HepG2 (cell line): ENCODE measurements around the gene ZFP36L2. TPM values are rescaled to one million over a fixed set of nuclear protein-coding genes. Genes with fewer than 3 reads are reported as not detected.

Experiments
- BORCS8-MEF2B ChIP-seq: sonication (generic); formaldehyde crosslinking; IDR thresholded peaks from 2 replicates; pipeline ENCODE4 v1.8.0; 2022; ENCODE audit warnings: mild to moderate bottlenecking, missing genetic modification reagents
- ETV5 ChIP-seq: IDR thresholded peaks from 2 replicates; pipeline ENCODE4 v1.6.1; 2018; ENCODE audit warnings: missing biosample characterization, missing genetic modification reagents, inconsistent platforms, borderline replicate concordance
- FOXC1 ChIP-seq: sonication (generic); formaldehyde crosslinking; IDR thresholded peaks from 2 replicates; pipeline ENCODE4 v1.8.0; 2022; ENCODE audit warnings: mild to moderate bottlenecking, missing genetic modification reagents, borderline replicate concordance
- FOXK1 ChIP-seq: sonication (generic); formaldehyde crosslinking; IDR thresholded peaks from 2 replicates; pipeline ENCODE4 v1.4.0; 2020; ENCODE audit warnings: low read depth, missing genetic modification reagents, borderline replicate concordance
- HMGA1 ChIP-seq: sonication (generic); formaldehyde crosslinking; conservative IDR thresholded peaks from 2 replicates; pipeline ENCODE4 v1.4.0; 2020; ENCODE audit warnings: missing genetic modification reagents
- HNRNPK ChIP-seq: fragments of 200-400 bp; formaldehyde crosslinking; IDR thresholded peaks from 2 replicates; pipeline ENCODE4 v1.6.1; 2018; ENCODE audit warnings: low read length, low read depth, moderate library complexity, mild to moderate bottlenecking; ENCODE audit not compliant: poor library complexity, severe bottlenecking
- IKZF1 ChIP-seq: fragments of 450-650 bp; IDR thresholded peaks from 2 replicates; pipeline ENCODE4 v1.7.1; 2016
- KDM5B ChIP-seq: sonication (generic); formaldehyde crosslinking; IDR thresholded peaks from 2 replicates; pipeline ENCODE4 v1.4.0; 2020; ENCODE audit warnings: missing genetic modification reagents, mild to moderate bottlenecking, borderline replicate concordance
- MED13 ChIP-seq: sonication (generic); formaldehyde crosslinking; IDR thresholded peaks from 2 replicates; pipeline ENCODE4 v1.5.0; 2020; ENCODE audit warnings: missing genetic modification reagents
- MXI1 ChIP-seq: IDR thresholded peaks from 3 replicates; pipeline ENCODE4 v1.6.1; 2012; ENCODE audit warnings: low read depth, low read length, inconsistent platforms, borderline replicate concordance
- MZF1 ChIP-seq: sonication (generic); formaldehyde crosslinking; IDR thresholded peaks from 2 replicates; pipeline ENCODE4 v1.8.1; 2023; ENCODE audit warnings: mild to moderate bottlenecking, missing genetic modification reagents, borderline replicate concordance
- PAF1 ChIP-seq: IDR thresholded peaks from 2 replicates; pipeline ENCODE4 v1.6.1; 2016; ENCODE audit warnings: missing genetic modification reagents, missing compliant biosample characterization
- PITX1 ChIP-seq: sonication (generic); formaldehyde crosslinking; IDR thresholded peaks from 2 replicates; pipeline ENCODE4 v1.5.1; 2020; ENCODE audit warnings: mild to moderate bottlenecking, missing genetic modification reagents
- SAFB2 ChIP-seq: sonication (generic); formaldehyde crosslinking; IDR thresholded peaks from 2 replicates; pipeline ENCODE4 v1.5.1; 2020; ENCODE audit warnings: missing genetic modification reagents, low read depth, mild to moderate bottlenecking, borderline replicate concordance
- SOX13 ChIP-seq, 3 experiments: fragments of 450-650 bp in 1 of 3; sonication (generic) in 1 of 3; formaldehyde crosslinking in 1 of 3; IDR thresholded peaks in 2 of 3; conservative IDR thresholded peaks in 1 of 3; 2 replicates each; pipeline versions ENCODE4 v1.5.0 to v1.6.1; 2016 to 2020; ENCODE audit warnings: antibody characterized with exemption in 1 of 3, mild to moderate bottlenecking in 1 of 3, missing compliant biosample characterization in 1 of 3, missing genetic modification reagents in 1 of 3, moderate library complexity in 1 of 3
- TRIM24 ChIP-seq: sonication (generic); formaldehyde crosslinking; IDR thresholded peaks from 2 replicates; pipeline ENCODE4 v1.8.0; 2022; ENCODE audit warnings: mild to moderate bottlenecking, missing genetic modification reagents
- YEATS4 ChIP-seq: sonication (generic); formaldehyde crosslinking; IDR thresholded peaks from 2 replicates; pipeline ENCODE4 v1.4.0; 2020; ENCODE audit warnings: missing genetic modification reagents, borderline replicate concordance
- ZNF253 ChIP-seq: sonication (generic); formaldehyde crosslinking; IDR thresholded peaks from 2 replicates; pipeline ENCODE4 v1.8.0; 2022; ENCODE audit warnings: mild to moderate bottlenecking, missing genetic modification reagents, borderline replicate concordance
- ZNF331 ChIP-seq: sonication (generic); formaldehyde crosslinking; IDR thresholded peaks from 2 replicates; pipeline ENCODE4 v1.4.0; 2020; ENCODE audit warnings: missing genetic modification reagents
- ZNF549 ChIP-seq: sonication (generic); formaldehyde crosslinking; IDR thresholded peaks from 2 replicates; pipeline ENCODE4 v1.5.0; 2020; ENCODE audit warnings: missing genetic modification reagents
- polyA plus RNA-seq, 8 experiments: library from polyadenylated mRNA; depleted of rRNA in 3 of 8; stranded (reverse) in 7 of 8; unstranded in 1 of 8; fragments of >200 nt; fragmentation: Illumina TruSeq in 4 of 8; extraction: Trizol in 4 of 8; gene quantifications; 2 replicates each; pipeline versions ENCODE4 v1.2.1 to v1.2.3, GENCODE V29; 2011 to 2016; ENCODE audit warnings: low read depth in 4 of 8, missing spikeins in 1 of 8, mixed read lengths in 1 of 8; ENCODE audit not compliant: insufficient read depth in 1 of 8
- total RNA-seq, 5 experiments: library from RNA; depleted of rRNA; stranded (reverse); fragments of >200 nt; fragmentation: Illumina TruSeq; extraction: Trizol; gene quantifications; 2 replicates each; pipeline ENCODE4 v1.2.3, GENCODE V29; 2016; ENCODE audit warnings: low read depth in 1 of 5
- TF ChIP-seq, protein P1 (sequence below): sonication (generic); formaldehyde crosslinking; conservative IDR thresholded peaks from 2 replicates; pipeline ENCODE4 v1.5.0; 2020; ENCODE audit warnings: missing genetic modification reagents
- TF ChIP-seq, protein P2 (sequence below): sonication (generic); formaldehyde crosslinking; IDR thresholded peaks from 2 replicates; pipeline ENCODE4 v1.5.0; 2020; ENCODE audit warnings: mild to moderate bottlenecking, low read depth, missing genetic modification reagents, borderline replicate concordance

ZFP36L2 gene
- total and polyA plus RNA-seq, 2 of the 13 experiments (the other 11 are each of a cell fraction or from before 2014, with no cell fraction given) = 11.2 to 21.8 TPM

DNA sequence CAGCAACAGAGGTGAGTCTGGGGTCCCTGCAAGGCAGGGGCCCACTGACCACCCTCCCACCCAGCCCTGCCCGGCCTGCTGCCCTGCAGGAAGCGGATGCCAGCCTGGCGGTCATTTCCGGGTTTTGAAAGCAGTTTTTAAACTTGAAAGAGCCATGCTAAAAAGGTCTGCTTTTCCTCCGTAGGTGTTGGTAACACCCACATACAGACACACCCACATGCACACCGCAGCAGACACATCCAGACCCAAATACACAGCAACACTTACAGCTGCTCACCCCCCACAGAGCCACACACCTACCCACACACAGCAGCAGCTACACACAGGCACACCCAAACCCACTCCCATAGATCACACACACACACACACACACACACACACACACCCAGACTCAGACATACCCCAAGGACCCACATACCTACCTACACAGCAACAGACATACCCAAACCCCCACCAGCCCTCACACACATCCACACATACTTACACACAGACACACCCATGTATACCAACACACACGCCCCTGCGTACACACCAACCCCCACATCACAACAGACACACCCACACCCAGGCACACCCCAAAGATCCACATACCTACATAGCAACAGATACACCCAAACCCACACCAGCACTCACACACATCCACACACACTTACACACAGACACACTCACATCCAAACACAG, 7.6 kb downstream of the ZFP36L2 start (continued):
- TF ChIP-seq, protein P1, sequence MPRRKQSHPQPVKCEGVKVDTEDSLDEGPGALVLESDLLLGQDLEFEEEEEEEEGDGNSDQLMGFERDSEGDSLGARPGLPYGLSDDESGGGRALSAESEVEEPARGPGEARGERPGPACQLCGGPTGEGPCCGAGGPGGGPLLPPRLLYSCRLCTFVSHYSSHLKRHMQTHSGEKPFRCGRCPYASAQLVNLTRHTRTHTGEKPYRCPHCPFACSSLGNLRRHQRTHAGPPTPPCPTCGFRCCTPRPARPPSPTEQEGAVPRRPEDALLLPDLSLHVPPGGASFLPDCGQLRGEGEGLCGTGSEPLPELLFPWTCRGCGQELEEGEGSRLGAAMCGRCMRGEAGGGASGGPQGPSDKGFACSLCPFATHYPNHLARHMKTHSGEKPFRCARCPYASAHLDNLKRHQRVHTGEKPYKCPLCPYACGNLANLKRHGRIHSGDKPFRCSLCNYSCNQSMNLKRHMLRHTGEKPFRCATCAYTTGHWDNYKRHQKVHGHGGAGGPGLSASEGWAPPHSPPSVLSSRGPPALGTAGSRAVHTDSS (CRISPR knock-in tag) = no peak
- TF ChIP-seq TRIM24 (CRISPR knock-in tag) = no peak
- peak; percentile 74; the same call in 1 of the 2 replicates for TF ChIP-seq ETV5 (CRISPR knock-in tag)
- TF ChIP-seq HMGA1 = no peak
- TF ChIP-seq HNRNPK = no peak
- no peak; the same call in 1 of the 2 replicates for TF ChIP-seq IKZF1
- peak; percentile 70; the same call in 1 of the 2 replicates for TF ChIP-seq YEATS4 (CRISPR knock-in tag)
- no peak for TF ChIP-seq PITX1
- no peak for TF ChIP-seq SOX13 (IDR thresholded peaks at IDR 0.05)
- TF ChIP-seq SOX13 (CRISPR knock-in tag; conservative IDR thresholded peaks at IDR 0.05 in 1 of 2, IDR thresholded peaks at IDR 0.05 in 1 of 2) = no peak
- peak; percentile 13; the same call in 1 of the 2 replicates for TF ChIP-seq FOXK1
- no peak for TF ChIP-seq ZNF331 (CRISPR knock-in tag)
- peak; percentile 32; the same call in 2 of the 3 replicates for TF ChIP-seq MXI1
- TF ChIP-seq PAF1 (CRISPR knock-in tag) = no peak
- TF ChIP-seq, protein P2, sequence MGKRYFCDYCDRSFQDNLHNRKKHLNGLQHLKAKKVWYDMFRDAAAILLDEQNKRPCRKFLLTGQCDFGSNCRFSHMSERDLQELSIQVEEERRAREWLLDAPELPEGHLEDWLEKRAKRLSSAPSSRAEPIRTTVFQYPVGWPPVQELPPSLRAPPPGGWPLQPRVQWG (CRISPR knock-in tag) = no peak
- no peak for TF ChIP-seq SAFB2 (CRISPR knock-in tag)
- no peak for TF ChIP-seq MZF1
- TF ChIP-seq FOXC1 (CRISPR knock-in tag) = peak; percentile 64; the same call in 1 of the 2 replicates
- no peak for TF ChIP-seq KDM5B (CRISPR knock-in tag)
- TF ChIP-seq ZNF253 (CRISPR knock-in tag) = peak; percentile 51; the same call in 1 of the 2 replicates
- peak; percentile 62; the same call in 1 of the 2 replicates for TF ChIP-seq MED13
- TF ChIP-seq BORCS8-MEF2B (CRISPR knock-in tag) = peak; percentile 16; the same call in 1 of the 2 replicates
- no peak for TF ChIP-seq ZNF549 (CRISPR knock-in tag)
